IPS-18a (cell line): ENCODE measurements around the gene PUSL1.
"Not testable (repeated sequence)": the region's sequence is repeated elsewhere in the genome, so short reads cannot be mapped to it uniquely, and the experiment has no call there.

ENCODE experiments used
- H3K27ac ChIP-seq: one replicate; pipeline ENCODE4 v1.5.1; 2013; ENCODE audit warnings: low read length
- H3K27me3 ChIP-seq: one replicate; pipeline ENCODE4 v1.6.1; 2013; ENCODE audit warnings: mild to moderate bottlenecking, low read length; ENCODE audit not compliant: control insufficient read depth, insufficient read depth
- H3K36me3 ChIP-seq: one replicate; pipeline ENCODE4 v1.6.1; 2013; ENCODE audit warnings: low read depth, low read length; ENCODE audit not compliant: control insufficient read depth
- H3K4me1 ChIP-seq: one replicate; pipeline ENCODE4 v1.6.1; 2013; ENCODE audit warnings: low read depth, low read length; ENCODE audit not compliant: control insufficient read depth
- H3K4me3 ChIP-seq: one replicate; pipeline ENCODE4 v1.5.1; 2013; ENCODE audit warnings: low read length
- H3K9ac ChIP-seq: one replicate; pipeline ENCODE4 v1.6.1; 2013; ENCODE audit warnings: mild to moderate bottlenecking, low read length, moderate library complexity
- H3K9me3 ChIP-seq: one replicate; pipeline ENCODE4 v1.6.1; 2013; ENCODE audit warnings: low read depth, low read length; ENCODE audit not compliant: control insufficient read depth

The PUSL1 gene

GRCh38 chr1:1316199-1316598 is 7.8 kb downstream of the PUSL1 start:
- H3K27me3 ChIP-seq, H3K4me1 ChIP-seq, H3K9me3 ChIP-seq, H3K4me3 ChIP-seq, H3K27ac ChIP-seq, H3K9ac ChIP-seq: not testable (repeated sequence)
- H3K36me3 ChIP-seq: peaks cover 49% of the 10 kb centered on the region

- no peak overlapping the region for H3K9ac ChIP-seq
- H3K4me1 ChIP-seq: peaks cover 9% of the 10 kb centered on the region
- no peak overlapping the region for H3K4me3 ChIP-seq
- peaks cover 42% of the 10 kb centered on the region for H3K36me3 ChIP-seq
- no peak overlapping the region for H3K27ac ChIP-seq
- no peaks in the 10 kb centered on the region for H3K9me3 ChIP-seq
- no peaks in the 10 kb centered on the region for H3K27me3 ChIP-seq
Measured at GRCh38 chr1:1317420-1317819, 9.0 kb downstream of the PUSL1 start.

- no peaks in the 10 kb centered on the region for H3K9me3 ChIP-seq
- H3K4me3 ChIP-seq: no peak overlapping the region
- H3K27ac ChIP-seq: no peak overlapping the region
- H3K9ac ChIP-seq: no peak overlapping the region
- H3K36me3 ChIP-seq: peaks cover 36% of the 10 kb centered on the region
- H3K4me1 ChIP-seq: peaks cover 9% of the 10 kb centered on the region
- no peaks in the 10 kb centered on the region for H3K27me3 ChIP-seq
Measured at GRCh38 chr1:1318131-1318652, 9.8 kb downstream of the PUSL1 start.

- H3K4me1 ChIP-seq: peaks cover 9% of the 10 kb centered on the region
- no peak overlapping the region for H3K27ac ChIP-seq
Measured at GRCh38 chr1:1318777-1319645, 10.6 kb downstream of the PUSL1 start.

GRCh38 chr1:1319646-1319941 is 11.2 kb downstream of the PUSL1 start:
- Histone ChIP-seq H3K4me3 (no peak overlapping the region), H3K4me1 (peaks cover 9% of the 10 kb centered on the region), H3K9ac (no peak overlapping the region), H3K36me3 (peaks cover 22% of the 10 kb centered on the region), H3K27ac (no peak overlapping the region), H3K9me3 (no peaks in the 10 kb centered on the region), H3K27me3 (no peaks in the 10 kb centered on the region)

More at GRCh38 chr1:1318777-1319645, 10.6 kb downstream of the PUSL1 start:
- no peaks in the 10 kb centered on the region for H3K9me3 ChIP-seq
- H3K4me3 ChIP-seq: no peak overlapping the region
- no peaks in the 10 kb centered on the region for H3K27me3 ChIP-seq
- H3K36me3 ChIP-seq: peaks cover 27% of the 10 kb centered on the region
- H3K9ac ChIP-seq: no peak overlapping the region

GRCh38 chr1:1320666-1321448 is 12.5 kb downstream of the PUSL1 start:
- no peak overlapping the region for H3K4me3 ChIP-seq
- H3K27me3 ChIP-seq: no peaks in the 10 kb centered on the region
- no peak overlapping the region for H3K27ac ChIP-seq
- H3K9ac ChIP-seq: no peak overlapping the region
- no peaks in the 10 kb centered on the region for H3K9me3 ChIP-seq
- H3K4me1 ChIP-seq: peaks cover 2% of the 10 kb centered on the region
- peaks cover 18% of the 10 kb centered on the region for H3K36me3 ChIP-seq

- Histone ChIP-seq H3K36me3 (peaks cover 18% of the 10 kb centered on the region), H3K9me3 (no peaks in the 10 kb centered on the region), H3K27me3 (no peaks in the 10 kb centered on the region), H3K27ac (no peak overlapping the region), H3K4me3 (no peak overlapping the region), H3K4me1 (no peaks in the 10 kb centered on the region), H3K9ac (no peak overlapping the region)
Measured at GRCh38 chr1:1321477-1321876, 13.1 kb downstream of the PUSL1 start.

- no peaks in the 10 kb centered on the region for H3K4me1 ChIP-seq
- H3K9me3 ChIP-seq: no peaks in the 10 kb centered on the region
- no peaks in the 10 kb centered on the region for H3K27me3 ChIP-seq
- no peak overlapping the region for H3K4me3 ChIP-seq
- no peak overlapping the region for H3K27ac ChIP-seq
- no peak overlapping the region for H3K9ac ChIP-seq
- H3K36me3 ChIP-seq: peaks cover 13% of the 10 kb centered on the region
Measured at GRCh38 chr1:1322418-1322817, 14.0 kb downstream of the PUSL1 start.

- H3K9ac ChIP-seq: no peak overlapping the region
Measured at GRCh38 chr1:1322952-1323351, 14.6 kb downstream of the PUSL1 start.

GRCh38 chr1:1324084-1324523 is 15.7 kb downstream of the PUSL1 start:
- Histone ChIP-seq H3K27me3 (no peaks in the 10 kb centered on the region), H3K27ac (no peak overlapping the region), H3K4me1 (no peaks in the 10 kb centered on the region), H3K9me3 (no peaks in the 10 kb centered on the region), H3K4me3 (peak overlapping the region; percentile 84), H3K9ac (peak overlapping the region; percentile 77), H3K36me3 (peaks cover 8% of the 10 kb centered on the region)

More at GRCh38 chr1:1322952-1323351, 14.6 kb downstream of the PUSL1 start:
- H3K9me3 ChIP-seq: no peaks in the 10 kb centered on the region
- H3K27me3 ChIP-seq: no peaks in the 10 kb centered on the region
- no peaks in the 10 kb centered on the region for H3K4me1 ChIP-seq
- H3K4me3 ChIP-seq: no peak overlapping the region
- H3K27ac ChIP-seq: no peak overlapping the region
- H3K36me3 ChIP-seq: peaks cover 10% of the 10 kb centered on the region

- peak within 1 kb of the TSS; percentile 77 for H3K9ac ChIP-seq
- H3K4me1 ChIP-seq: no peaks in the 10 kb centered on the region
- no peaks in the 10 kb centered on the region for H3K27me3 ChIP-seq
- peak within 1 kb of the TSS; percentile 84 for H3K4me3 ChIP-seq
- H3K9me3 ChIP-seq: no peaks in the 10 kb centered on the region
- H3K27ac ChIP-seq: no peak within 1 kb of the TSS
- peaks cover 2% of the 10 kb centered on the region for H3K36me3 ChIP-seq
Measured at GRCh38 chr1:1324524-1325287, 16.3 kb downstream of the PUSL1 start, which contains the start of the genes CPTP and INTS11. TSS of gene CPTP (plus strand) at chr1:1324802. CDS start at chr1:1326911, 2,109 bp downstream. TSS of gene INTS11 (minus strand) at chr1:1324660. CDS start at chr1:1324608, 52 bp downstream.
